HTERT RPE-1 (cell line): ENCODE measurements around the gene CDCP2.

Experiments
- in situ Hi-C: fragments of 300-500 bp; cut with MboI; formaldehyde crosslinking; loops from 4 replicates; pipeline ENCODE4 v1.14.3; 2020; ENCODE audit warnings: low sequenced_read_pairs

The CDCP2 gene

DNA sequence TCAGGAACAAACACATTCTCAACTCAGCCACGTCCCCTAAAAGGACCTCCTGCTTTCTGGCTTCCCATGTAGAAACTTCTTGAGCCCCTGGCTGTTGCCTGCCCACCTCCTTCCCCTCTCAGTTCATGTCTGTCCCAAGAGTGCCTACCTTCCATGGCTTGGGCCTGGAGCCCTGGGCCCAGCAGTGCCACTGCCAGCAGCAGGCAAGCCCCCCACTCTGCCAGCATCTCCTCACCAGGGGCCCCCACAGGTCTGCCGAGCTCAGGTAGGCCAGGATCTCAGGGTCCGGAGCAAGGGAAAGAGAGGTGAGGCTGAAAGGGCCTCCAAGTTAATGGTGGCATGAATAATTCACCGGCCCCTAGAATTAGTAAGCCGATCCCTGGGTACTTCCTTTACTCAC is at the start of gene CDCP2:
Gene CDCP2 (minus strand): TSS at position 305 of the 400 bp plus-strand sequence. CDS start 78 bp downstream, at position 227.
- in situ Hi-C loops, result no loop called here

DNA sequence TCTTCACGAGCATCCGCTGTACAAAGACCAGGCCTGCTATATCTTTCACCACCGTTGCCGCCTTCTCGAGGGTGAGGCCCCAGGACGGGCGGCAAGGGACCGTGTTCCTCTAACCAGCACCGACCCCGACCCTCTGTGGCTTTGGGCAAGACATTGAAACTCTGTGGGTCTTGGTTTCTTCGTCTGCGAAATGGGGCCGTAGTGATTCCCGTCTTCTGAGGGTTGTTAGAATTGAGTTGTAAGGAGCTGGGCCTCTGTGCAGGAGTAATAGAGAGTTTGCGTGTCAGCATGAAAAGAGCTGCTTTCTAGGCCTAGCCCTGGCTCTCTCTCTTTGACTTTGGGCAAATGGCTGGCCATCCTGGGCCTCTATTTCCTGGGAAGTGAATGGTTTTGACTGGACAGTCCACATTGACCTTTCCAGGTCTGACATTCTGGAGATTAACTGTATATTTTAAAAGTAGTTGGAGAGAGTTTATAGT is 47.8 kb upstream of the CDCP2 start:
- in situ Hi-C loops, result no loop called here

DNA sequence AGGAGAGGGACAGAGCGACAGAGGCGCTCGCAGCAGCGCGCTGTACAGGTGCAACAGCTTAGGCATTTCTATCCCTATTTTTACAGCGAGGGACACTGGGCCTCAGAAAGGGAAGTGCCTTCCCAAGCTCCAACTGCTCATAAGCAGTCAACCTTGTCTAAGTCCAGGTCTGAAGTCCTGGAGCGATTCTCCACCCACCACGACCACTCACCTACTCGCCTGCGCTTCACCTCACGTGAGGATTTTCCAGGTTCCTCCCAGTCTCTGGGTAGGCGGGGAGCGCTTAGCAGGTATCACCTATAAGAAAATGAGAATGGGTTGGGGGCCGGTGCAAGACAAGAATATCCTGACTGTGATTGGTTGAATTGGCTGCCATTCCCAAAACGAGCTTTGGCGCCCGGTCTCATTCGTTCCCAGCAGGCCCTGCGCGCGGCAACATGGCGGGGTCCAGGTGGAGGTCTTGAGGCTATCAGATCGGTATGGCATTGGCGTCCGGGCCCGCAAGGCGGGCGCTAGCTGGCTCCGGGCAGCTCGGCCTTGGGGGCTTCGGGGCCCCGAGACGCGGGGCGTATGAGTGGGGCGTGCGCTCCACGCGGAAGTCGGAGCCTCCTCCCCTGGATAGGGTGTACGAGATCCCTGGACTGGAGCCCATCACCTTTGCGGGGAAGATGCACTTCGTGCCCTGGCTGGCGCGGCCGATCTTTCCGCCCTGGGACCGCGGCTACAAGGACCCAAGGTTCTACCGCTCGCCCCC is 47.1 kb upstream of the CDCP2 start, which contains the start of the genes CYB5RL and MRPL37:
Gene CYB5RL (minus strand): TSS at position 266 of the 754 bp plus-strand sequence. CDS start 4,414 bp downstream, outside the sequence.
Gene MRPL37 (plus strand): TSS at position 403 of the 754 bp plus-strand sequence. CDS start 77 bp downstream, at position 480.
- in situ Hi-C loops, result no loop called here

DNA sequence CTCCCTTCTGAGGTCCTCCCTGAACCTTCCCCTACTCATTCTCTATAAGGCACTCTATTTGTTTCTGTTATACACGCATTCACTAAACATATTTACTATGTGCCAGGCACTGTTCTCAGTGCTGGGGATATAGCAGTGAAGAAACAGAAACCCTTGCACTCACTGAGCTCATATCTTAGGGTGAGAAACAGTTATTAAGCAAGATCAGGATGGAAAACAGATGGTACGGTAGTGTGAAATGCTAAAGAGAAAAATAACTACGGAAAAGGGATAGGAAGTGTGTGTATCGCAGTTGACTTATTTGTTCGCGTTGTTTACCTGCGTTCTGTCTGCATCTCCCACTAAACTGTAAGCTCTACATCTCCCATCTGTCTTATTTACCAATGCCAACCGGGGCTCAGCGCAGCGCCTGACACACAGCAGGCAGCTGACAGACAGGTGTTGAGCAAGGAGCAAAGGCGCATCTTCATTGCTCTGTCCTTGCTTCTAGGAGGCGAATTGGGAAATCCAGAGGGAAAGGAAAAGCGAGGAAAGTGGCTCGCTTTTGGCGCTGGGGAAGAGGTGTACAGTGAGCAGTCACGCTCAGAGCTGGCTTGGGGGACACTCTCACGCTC is 46.5 kb upstream of the CDCP2 start:
- in situ Hi-C loops, result no loop called here

DNA sequence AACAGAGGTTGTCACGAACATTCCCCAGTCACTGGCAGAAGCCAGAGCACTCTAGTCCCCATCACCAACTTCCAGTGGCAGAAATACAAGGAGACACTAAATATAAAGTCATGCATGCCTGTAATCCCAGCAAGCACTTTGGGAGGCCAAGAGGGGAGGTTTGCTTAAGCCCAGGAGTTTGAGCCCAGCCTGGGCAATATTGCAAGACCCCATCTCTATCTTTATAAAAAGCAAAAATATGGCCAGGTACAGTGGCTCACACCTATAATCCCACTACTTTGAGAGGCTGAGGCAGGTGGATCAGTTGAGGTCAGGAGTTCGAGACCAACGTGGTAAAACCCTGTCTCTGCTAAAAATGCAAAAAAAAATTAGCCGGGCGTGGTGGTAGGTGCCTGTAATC is 40.7 kb upstream of the CDCP2 start:
- in situ Hi-C loops, result no loop called here

DNA sequence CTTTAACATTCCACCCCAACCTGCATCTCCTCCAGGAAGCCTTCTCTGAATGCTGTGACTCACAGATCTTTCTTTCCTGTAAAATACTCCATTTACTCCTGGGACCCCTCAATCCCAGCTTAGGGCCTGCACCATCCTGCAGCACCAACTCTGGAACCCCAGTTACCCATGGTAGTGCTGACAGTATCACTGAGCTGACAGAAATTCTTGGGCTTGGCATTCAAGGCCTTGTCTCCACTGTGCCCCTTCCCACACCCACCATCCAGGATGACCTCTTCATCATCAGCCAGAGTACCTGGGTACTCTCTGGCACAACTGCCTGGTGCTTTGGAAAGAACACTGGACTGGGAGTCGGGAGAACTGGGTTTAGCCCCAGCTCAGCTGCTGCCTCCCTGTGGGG is 38.7 kb upstream of the CDCP2 start:
- in situ Hi-C loops, result no loop called here

DNA sequence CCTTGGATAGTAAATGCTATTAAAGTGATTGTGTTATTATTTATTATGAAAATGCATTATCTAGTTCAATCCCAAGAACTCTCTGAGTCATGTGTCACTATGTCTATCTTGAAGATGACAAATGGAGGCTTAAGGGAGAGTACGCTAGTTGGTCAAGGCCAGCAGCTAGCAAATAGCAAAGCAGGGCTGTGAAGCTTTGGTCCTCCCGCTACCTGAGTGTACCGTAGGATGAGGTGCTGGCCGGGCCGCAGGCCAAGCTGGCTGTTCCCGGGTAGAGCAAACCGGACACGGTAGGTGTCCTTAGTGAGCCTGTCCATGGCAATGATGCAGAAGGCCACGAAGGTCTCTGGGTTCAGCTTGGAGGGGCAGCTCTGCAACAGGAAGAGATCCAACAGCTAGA is 37.7 kb upstream of the CDCP2 start:
- in situ Hi-C loops, result no loop called here

DNA sequence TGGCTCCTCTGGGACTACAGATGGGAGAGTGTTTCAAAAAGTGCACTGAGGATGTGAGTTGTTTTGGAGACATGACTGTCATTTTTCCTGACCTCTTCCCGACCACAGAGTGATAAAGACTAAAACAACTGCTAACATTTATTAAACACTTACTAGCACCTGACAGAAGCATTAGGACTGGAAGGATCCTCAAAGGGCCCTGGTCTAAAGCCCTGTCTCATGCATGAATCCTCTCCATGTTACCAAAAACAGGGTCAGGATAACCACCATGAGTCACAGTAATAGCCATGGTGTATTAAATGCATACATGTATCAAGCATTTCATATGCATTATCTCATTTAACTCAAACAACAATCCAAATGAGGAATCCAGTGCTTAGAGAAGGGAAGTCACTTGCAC is 35.5 kb upstream of the CDCP2 start:
- in situ Hi-C loops, result no loop called here

DNA sequence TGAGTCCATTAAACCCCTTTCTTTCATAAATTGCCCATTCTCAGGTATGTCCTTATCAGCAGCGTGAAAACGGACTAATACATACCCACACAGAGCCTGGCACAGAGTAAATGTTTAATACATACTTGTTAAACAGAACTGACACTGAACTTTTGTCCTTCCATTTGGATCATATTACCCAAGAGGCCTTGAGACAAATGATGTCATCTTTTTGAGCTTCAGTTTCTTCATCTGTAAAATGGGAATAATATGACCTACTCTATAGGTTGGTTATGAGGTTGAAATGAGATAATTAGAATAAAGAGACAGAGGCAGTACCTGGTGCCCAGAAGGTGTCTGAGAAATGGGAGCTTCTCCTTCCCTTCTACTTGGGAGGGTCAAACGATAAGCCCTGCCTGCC is 33.3 kb upstream of the CDCP2 start:
- in situ Hi-C loops, result no loop called here

DNA sequence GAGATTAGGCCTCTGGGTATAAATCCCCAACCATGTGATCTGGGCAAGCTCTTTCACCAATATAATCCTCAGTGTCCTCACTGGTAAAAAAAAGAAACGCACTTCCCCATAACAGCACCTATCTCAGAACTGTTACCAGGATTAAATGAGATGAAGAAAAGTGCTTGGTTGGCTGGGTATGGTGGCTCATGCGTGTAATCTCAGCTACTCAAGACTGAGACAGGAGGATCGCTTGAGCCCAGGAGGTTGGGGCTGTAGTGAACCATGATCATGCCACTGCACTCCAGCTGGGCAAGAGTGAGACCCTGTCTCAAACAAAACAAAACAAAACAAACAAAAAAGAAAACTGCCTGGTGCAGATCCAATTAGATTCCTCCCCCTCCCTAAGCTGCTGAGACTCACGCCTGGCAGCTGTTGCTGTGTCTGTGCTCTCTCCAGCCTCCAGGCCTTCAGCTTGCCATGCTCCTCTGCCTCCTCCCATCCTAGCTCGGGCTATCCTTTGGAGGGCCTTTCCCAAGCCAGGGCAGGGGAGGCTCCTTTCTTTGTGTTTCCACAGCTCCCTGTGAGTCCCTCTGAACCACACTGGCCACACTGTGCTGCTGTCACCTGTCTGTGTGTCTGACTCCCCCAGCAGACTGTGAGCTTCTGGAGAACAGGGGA is 28.0 kb upstream of the CDCP2 start:
- in situ Hi-C loops, result no loop called here

DNA sequence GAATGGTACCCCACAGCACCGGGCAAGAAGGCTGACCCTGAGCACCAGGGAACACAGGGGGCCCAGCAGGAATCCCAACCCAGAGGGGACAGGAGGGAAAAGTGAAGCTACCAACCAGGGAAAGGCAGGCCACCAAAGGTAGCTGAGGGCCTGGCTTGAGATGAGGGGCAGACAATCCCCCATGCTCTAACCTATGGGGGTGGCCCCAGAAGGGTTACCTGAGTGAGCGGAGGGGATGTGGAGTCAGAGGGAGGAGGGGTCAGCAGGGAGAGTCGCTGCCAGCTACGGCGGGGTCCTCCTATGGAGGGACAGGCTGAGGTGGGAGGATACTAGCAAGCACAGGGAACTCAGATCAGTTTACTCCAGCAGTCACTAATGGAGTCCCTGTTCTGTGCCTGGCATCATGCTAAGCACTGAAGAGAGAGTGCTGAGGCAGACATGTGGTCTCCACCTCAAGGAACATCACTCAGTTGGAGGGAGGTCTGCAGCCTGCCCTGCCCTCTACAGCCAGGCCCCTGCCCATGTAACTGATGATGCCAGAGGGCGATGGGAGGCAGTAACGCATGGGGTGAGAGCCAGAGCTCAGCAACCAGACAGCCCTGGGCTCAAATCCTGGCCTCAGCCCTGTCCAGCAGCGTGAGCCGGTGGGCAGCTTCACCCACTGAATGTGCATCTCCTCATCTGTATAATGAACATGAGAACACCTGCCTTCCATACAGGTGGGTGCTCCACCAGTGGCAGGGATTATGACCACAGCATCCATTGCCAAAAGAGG is 25.7 kb upstream of the CDCP2 start:
- in situ Hi-C loops, result no loop called here

DNA sequence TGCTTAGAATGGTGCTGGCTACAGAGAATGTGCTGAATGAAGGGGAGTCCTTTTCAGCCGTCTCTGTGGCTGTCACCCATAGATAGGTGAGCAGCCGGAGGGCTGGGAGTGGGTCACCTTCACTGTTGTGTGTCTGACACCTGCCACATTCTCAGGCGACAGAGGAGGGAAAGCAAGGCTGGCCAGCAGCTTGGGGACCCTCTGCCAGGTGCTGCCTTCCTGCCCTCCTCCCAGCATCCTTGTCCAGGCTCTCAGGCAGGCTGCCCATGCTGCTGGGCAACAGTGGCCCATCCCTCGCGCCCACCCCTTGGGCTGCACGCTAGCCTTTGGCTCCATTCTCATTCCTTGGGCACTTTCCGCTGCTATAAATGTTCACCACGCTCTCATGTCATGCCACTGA is 24.9 kb upstream of the CDCP2 start:
- in situ Hi-C loops, result no loop called here

DNA sequence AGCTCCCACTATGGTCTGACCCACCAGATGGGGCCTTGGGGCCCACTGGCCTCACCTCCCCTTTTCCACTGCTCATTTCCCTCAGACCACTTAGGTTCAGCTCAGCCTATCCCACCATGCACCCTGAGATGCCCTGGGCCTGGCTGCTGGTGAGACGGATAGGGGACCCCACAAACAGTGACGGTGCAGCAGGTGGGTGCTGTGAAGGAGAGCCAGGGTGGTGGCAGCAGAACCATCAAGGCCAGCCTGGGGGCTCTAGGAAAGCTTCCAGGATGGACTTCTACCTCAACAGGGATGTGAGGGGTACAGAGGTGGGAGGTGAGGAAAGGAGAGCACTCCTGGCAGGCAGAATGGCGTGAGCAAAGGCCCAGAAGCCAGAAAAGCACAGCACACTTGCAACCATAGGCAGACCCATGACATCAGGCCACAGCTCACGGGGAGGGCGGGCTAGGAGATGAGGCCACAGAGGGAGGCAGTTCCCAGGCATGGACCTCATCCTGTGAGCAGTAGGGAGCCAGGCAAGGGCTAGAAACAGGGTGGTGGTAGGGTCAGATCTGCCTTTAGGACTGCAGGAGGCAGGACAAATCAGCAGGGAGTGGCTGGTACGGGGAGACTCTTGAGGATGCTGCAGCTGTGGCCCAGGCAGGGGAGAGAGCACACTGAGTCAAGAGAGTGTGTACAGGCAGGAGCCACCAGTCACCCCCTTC is 24.0 kb upstream of the CDCP2 start:
- in situ Hi-C loops, result no loop called here

DNA sequence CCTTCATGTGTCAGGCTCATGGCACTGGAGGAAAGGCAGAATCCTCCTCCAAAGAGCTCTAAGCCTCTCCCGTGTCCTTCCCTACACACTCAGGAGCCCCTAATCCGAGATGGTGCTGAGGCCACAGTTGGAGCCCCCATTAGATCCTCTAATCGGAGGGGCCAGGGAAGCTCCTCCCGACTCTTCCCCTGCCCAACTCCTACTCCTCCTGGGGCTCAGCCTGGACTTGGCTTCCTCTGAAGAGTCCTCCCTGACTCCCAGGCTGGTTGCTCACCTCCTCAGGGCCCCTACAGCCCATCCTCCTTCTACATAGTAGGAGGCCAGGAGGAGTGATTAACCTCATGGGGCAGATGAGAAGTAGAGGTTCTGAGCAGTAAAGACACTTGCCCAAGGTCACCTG is 21.3 kb upstream of the CDCP2 start:
- in situ Hi-C loops, result no loop called here

DNA sequence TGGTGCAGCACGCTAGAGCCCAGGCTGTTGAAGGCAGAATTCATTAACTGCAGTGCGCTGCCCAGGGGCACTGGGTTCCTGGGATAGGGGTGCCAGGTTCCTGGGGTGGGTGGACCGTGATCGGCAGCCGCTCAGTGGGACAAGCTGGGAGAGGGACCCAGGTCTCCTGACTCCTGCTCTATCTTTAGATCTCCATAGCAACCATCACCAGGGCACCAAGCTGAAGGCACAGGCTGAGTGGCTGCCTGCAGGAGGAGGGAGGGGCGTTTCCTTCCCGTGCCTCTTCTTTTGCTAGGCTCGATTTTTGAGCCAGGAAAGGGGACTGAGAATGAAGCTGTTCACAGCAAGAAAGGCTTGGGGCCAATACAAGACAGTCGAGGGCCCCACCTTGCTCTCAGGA is 20.9 kb upstream of the CDCP2 start:
- in situ Hi-C loops, result no loop called here

DNA sequence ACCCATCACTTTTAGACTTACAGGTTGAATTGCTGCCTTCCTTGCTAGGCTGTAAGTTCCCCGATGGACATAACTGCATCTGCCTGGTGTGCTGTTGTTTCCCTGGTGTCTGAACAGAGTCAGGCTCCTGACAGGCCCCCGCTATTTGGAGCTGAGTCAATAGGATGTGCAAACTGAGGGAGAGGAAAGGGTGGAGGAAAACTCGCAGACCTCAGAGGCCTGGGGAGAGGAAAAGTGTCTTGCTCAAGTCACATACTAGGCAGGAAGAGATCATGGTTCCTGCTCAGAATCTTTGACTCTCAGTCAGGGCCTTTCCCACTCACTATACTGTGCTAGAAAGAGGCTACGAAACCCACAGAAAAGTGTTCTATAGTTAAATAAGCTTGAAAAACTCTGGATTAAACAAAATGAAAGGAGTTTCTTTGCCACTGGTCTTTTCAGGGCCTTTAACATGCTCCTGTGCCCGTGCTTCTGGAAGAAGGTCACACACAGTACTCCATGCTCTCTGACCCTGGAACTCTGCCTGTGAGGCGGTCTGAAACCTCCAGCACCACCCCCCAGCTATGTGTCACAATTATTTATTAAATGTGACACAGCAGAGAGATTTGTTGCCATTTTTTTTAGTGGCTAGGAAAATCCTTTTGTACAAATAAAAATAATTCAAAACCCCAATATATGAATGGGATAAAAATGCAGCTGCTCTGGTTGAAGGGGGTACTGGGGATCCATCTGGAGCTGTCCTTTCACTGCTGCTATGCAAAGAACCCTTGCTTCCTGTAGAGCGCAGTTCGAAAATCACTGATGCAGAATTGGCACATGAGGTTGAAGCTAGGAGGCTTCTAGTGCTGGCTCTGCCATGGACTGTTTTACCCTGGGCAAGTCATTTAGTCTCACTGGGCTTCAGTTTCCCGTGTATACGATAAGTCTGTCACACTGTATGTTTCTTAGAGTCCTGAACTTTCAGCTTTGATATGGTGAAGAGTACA is 20.1 kb upstream of the CDCP2 start:
- in situ Hi-C loops, result no loop called here

DNA sequence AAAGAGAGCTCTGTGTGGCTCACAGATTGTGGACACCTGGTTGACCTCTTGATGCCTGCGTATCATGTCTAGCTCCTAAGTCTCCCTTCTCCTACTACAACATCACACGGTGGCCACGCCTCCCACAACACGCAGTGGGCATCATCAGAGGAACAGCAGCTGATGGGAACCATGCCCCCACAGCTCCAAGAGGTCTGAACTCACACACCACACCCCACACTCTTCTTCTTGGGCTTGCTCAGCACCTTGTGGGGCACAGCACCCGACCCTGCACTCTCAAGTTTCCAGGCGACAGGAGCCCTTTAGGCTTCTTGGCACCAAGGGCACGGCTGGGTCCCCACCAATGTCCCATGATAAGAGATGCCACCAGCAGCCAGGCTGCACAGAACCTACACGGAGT is 18.8 kb upstream of the CDCP2 start:
- in situ Hi-C loops, result no loop called here

DNA sequence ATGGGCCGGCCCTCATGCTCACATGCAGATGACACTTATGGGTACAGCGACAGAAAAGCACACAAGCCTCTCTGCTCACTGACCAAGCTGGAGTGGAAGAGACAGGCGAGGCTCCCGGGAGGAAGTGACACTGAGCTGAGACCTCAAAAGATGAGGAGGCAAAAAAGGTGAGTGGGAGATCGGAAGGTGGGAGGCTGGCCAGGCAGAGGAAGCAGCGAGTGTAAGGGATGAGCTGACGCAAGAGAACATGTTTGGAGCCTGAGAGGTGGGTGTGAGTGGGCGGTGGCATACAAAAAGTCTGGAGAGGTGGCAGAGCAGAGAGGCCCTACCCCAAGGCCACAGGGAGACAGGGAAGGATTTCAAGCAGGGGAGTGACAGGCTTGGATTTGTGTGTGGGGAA is 18.2 kb upstream of the CDCP2 start:
- in situ Hi-C loops, result no loop called here

DNA sequence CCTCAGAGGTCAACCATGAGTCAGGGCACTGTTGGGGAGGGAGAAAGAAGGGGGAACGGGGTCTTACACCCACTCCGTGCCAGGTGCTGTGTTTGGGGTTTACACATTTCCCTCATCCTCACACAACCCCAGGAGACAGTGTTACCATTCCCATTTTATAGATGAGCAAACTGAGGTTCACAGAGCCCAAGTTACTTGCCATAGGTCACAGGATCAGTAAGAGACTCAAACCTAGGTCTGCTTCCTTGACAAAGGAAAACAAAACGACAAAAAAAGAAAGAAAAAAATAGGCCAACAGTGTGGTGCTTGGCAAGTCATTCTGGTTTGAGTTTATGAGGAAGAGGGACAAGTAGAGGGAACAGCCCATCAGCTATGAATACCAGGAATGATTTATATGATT is 16.3 kb upstream of the CDCP2 start:
- in situ Hi-C loops, result no loop called here
